ENCODE data around the gene UGT1A9. TPM values are rescaled to one million over a fixed set of nuclear protein-coding genes. Genes with fewer than 3 reads are reported as not detected.

Gene UGT1A9
- total and polyA plus RNA-seq, 10 of the 15 experiments (the other 5 are each of a cell fraction or from before 2014, with no cell fraction given) = 0.07 TPM; not detected in 9

DNA sequence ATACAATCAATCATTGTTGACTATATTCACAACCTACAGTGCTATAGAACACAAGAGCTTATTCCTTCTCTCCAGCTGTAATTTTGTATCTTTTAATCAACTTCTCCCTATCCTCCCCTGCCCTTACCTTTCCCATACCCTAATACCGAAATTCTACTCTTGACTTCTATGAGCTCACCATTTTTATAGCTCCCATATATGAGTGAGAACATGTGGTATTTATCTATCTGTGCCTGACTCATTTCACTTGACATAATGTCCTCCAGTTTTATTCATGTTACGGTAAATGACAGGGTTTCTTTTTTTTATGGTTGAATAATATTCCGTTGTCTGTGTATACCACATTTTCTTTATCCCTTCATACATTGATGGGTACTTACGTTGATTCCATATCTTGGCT is 109.1 kb downstream of the UGT1A9 start (continued):
- TF ChIP-seq, protein P1, sequence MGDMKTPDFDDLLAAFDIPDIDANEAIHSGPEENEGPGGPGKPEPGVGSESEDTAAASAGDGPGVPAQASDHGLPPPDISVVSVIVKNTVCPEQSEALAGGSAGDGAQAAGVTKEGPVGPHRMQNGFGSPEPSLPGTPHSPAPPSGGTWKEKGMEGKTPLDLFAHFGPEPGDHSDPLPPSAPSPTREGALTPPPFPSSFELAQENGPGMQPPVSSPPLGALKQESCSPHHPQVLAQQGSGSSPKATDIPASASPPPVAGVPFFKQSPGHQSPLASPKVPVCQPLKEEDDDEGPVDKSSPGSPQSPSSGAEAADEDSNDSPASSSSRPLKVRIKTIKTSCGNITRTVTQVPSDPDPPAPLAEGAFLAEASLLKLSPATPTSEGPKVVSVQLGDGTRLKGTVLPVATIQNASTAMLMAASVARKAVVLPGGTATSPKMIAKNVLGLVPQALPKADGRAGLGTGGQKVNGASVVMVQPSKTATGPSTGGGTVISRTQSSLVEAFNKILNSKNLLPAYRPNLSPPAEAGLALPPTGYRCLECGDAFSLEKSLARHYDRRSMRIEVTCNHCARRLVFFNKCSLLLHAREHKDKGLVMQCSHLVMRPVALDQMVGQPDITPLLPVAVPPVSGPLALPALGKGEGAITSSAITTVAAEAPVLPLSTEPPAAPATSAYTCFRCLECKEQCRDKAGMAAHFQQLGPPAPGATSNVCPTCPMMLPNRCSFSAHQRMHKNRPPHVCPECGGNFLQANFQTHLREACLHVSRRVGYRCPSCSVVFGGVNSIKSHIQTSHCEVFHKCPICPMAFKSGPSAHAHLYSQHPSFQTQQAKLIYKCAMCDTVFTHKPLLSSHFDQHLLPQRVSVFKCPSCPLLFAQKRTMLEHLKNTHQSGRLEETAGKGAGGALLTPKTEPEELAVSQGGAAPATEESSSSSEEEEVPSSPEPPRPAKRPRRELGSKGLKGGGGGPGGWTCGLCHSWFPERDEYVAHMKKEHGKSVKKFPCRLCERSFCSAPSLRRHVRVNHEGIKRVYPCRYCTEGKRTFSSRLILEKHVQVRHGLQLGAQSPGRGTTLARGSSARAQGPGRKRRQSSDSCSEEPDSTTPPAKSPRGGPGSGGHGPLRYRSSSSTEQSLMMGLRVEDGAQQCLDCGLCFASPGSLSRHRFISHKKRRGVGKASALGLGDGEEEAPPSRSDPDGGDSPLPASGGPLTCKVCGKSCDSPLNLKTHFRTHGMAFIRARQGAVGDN (IDR thresholded peaks at IDR 0.05) = no peak
- TF ChIP-seq NFXL1 (IDR thresholded peaks at IDR 0.05; ENCODE audit: borderline replicate concordance) (no peak), KAT2A (conservative IDR thresholded peaks at IDR 0.05; ENCODE audit: control insufficient read depth, low read depth, low read length) (no peak), RFX5 (IDR thresholded peaks at IDR 0.05; ENCODE audit: low read depth, low read length) (no peak), MEF2B (IDR thresholded peaks at IDR 0.05; ENCODE audit: partially characterized antibody, poor library complexity, severe bottlenecking) (no peak)

DNA sequence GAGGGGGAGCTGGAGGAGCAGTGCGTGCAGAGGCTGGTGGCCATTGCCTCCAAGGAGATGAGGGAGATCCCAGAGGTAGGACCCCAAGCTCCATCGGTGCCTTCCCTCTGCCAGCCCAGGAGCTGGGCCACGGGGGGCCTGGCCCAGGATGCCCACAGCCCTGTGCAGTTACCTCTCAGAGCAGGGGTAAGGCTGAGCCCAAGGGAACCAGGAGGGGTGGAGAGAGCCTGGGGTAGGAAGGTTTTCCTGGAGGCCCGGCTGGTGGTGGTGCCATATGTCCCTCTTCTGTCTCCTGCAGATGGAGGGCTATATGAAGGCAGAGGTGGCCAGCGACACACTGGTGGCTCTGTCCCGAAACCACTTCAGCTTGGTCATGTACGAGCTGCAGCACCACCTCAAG is 117.9 kb downstream of the UGT1A9 start:
- BruUV-seq (replicated peaks) = no TSS peak
- TF ChIP-seq SUPT20H (IDR thresholded peaks at IDR 0.05; ENCODE audit: borderline replicate concordance, control insufficient read depth, low read depth, low read length) (no peak), YY1 (IDR thresholded peaks at IDR 0.05; ENCODE audit: low read depth, low read length) (no peak), YBX1 (IDR thresholded peaks at IDR 0.05) (no peak)
- TF ChIP-seq, protein P2, sequence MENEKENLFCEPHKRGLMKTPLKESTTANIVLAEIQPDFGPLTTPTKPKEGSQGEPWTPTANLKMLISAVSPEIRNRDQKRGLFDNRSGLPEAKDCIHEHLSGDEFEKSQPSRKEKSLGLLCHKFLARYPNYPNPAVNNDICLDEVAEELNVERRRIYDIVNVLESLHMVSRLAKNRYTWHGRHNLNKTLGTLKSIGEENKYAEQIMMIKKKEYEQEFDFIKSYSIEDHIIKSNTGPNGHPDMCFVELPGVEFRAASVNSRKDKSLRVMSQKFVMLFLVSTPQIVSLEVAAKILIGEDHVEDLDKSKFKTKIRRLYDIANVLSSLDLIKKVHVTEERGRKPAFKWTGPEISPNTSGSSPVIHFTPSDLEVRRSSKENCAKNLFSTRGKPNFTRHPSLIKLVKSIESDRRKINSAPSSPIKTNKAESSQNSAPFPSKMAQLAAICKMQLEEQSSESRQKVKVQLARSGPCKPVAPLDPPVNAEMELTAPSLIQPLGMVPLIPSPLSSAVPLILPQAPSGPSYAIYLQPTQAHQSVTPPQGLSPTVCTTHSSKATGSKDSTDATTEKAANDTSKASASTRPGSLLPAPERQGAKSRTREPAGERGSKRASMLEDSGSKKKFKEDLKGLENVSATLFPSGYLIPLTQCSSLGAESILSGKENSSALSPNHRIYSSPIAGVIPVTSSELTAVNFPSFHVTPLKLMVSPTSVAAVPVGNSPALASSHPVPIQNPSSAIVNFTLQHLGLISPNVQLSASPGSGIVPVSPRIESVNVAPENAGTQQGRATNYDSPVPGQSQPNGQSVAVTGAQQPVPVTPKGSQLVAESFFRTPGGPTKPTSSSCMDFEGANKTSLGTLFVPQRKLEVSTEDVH (IDR thresholded peaks at IDR 0.05; ENCODE audit: low read depth, partially characterized antibody) = no peak
- DNase-seq (ENCODE audit: low read depth, low spot score) (no peak), FAIRE-seq (no peak), ATAC-seq (no peak)
- ChIA-PET RAD21 (ENCODE audit: unreplicated experiment) (no interaction called here), CTCF (no interaction called here), SMC1A (ENCODE audit: uncharacterized antibody, unreplicated experiment) (no interaction called here), POLR2A (no interaction called here)
- H3K4me3 ChIP-seq = no peak overlapping the region
- no peak overlapping the region for H3K4me2 ChIP-seq (ENCODE audit: control insufficient read depth, insufficient read depth)
- H3K4me1 ChIP-seq (ENCODE audit: control insufficient read depth, insufficient read depth, low read length) = no peaks in the 10 kb centered on the region
- 43% methylated on average over 7 of the region's 7 CpGs for WGBS (ENCODE audit: insufficient coverage, insufficient replicate concordance, low lambda C conversion rate, missing lambda C conversion rate)
- no peaks in the 10 kb centered on the region for H3K79me2 ChIP-seq (ENCODE audit: control insufficient read depth, insufficient read depth, low read length)
- no peaks in the 10 kb centered on the region; a peak in 1 of 4 replicates for H3K27me3 ChIP-seq (replicated peaks in 1 of 2; ENCODE audit: control insufficient read depth in 2 of 2, insufficient read depth in 2 of 2, low read length in 1 of 2)
- H3K36me3 ChIP-seq (ENCODE audit: control insufficient read depth in 2 of 2, insufficient read depth in 2 of 2, low read length in 1 of 2) = no peaks in the 10 kb centered on the region
- in situ Hi-C loops (cut with MboI) = no loop called here
- no peak overlapping the region for H3K27ac ChIP-seq (ENCODE audit: control insufficient read depth, insufficient read depth)
- no peaks in the 10 kb centered on the region; the same call in 2 of the 3 replicates for H3K9me3 ChIP-seq (replicated peaks; ENCODE audit: control insufficient read depth, insufficient read depth, low read length)
- no peak overlapping the region for H2AFZ ChIP-seq (ENCODE audit: control insufficient read depth, low read depth, low read length)
- no peaks in the 10 kb centered on the region for H4K20me1 ChIP-seq (ENCODE audit: control insufficient read depth, insufficient read depth)
- no peak overlapping the region for H3K9ac ChIP-seq (ENCODE audit: control insufficient read depth, insufficient read depth, low read length)
- intact Hi-C loops (cut with micrococcal nuclease; ENCODE audit: unreplicated experiment) = no loop called here
